Measurements from ENCODE around the gene HIBCH.
A peak's percentile ranks its signal among the peaks of the same experiment; 100 is the strongest.
"Not testable (repeated sequence)": the region's sequence is repeated elsewhere in the genome, so short reads cannot be mapped to it uniquely, and the experiment has no call there.

The HIBCH gene, protein sequence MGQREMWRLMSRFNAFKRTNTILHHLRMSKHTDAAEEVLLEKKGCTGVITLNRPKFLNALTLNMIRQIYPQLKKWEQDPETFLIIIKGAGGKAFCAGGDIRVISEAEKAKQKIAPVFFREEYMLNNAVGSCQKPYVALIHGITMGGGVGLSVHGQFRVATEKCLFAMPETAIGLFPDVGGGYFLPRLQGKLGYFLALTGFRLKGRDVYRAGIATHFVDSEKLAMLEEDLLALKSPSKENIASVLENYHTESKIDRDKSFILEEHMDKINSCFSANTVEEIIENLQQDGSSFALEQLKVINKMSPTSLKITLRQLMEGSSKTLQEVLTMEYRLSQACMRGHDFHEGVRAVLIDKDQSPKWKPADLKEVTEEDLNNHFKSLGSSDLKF

DNA sequence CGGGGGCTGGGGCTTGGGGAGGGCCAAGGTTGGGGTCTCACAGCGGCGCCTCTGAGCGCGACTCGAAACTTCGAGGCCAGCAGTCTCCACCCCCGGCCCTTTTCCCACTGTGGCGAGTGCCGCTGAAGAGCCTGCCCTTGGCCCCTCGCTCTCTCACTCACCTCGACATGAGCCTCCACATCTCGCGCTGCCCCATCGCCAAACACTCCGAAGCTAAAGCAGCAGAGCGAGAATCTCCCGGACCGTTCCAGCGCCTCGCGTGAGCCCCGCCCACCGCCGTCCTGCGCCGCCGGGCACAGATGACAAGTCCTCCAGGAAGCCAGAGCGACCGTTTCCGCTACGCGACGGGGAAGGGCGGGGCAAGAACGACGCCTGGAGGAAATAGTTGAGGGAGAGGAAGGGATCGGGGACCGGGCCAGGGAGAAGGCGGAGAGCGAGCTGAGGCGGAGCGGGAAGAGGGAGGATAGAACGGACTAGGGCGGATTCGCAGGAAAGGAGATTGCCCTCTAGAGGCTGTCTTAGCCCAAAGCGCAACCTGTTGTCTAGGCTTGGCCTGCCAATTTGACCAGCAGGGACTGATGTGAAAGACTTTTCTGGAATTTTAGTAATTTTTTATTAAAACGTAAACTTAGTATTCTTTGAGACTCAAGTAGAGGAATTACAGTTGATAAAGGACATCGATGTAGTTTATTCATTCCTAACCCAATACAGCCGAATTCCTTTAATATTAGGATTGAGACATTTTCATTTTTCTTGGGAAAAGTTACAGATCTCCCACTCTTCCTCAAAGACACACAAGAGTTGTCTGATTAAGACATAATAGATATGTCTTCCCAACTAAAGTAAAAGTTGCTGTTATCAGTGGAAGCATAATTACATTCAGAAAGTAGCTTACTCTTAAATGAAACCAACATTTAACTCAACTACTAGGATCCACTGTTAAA, at the start of gene HIBCH:
TSS of gene HIBCH (minus strand) at position 272 of the 944 bp plus-strand sequence. CDS start at position 196, 76 bp downstream.
- DNase-seq = peak; percentile 76

DNA sequence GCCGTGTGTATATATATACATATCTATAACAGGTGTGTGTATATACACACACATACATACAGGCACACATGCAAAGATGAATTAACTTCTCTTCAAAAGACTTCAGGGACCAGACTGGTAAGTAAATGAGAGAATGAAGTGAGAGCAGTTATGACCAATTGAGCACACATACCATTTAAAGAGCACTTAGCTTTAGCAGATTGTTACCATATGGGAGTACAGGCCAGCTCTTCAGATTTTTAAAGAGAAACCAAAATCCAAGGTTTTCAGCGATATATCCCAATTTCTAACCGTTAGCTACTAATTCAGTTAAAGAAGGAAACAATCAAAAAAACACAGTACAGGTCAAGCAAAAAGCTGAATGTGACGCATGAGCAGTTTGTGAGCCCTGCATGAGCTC, 47.5 kb upstream of the HIBCH start:
- no peak for DNase-seq

GRCh38 chr2:190366248-190366753, 46.7 kb upstream of the HIBCH start:
- no peak for DNase-seq

GRCh38 chr2:190365499-190366204, 46.0 kb upstream of the HIBCH start:
- no peak for DNase-seq

DNA sequence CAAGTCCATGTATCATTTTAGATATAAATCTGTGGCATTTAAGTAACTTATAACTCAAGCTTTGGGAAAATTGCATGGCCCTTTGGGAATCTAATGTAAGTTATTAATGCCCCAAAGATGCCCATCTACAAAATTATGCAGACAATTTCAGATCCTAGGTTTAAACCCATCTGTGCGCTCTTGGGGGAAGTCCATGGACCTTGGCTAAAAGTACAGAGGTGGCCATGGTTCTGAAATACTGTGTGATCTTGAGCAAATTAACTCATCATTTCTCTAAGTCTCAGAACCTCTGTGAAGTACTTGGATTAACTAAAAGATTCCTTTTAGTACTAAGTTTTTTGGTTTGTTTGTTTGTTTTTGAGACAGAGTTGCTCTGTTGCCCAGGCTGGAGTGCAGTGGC, 43.3 kb upstream of the HIBCH start:
- DNase-seq = no peak

- DNase-seq = no peak
These were observed 41.9 kb upstream of the HIBCH start for GRCh38 chr2:190361572-190361971.

- no peak for DNase-seq
These were observed 41.3 kb upstream of the HIBCH start for GRCh38 chr2:190360965-190361364.

DNA sequence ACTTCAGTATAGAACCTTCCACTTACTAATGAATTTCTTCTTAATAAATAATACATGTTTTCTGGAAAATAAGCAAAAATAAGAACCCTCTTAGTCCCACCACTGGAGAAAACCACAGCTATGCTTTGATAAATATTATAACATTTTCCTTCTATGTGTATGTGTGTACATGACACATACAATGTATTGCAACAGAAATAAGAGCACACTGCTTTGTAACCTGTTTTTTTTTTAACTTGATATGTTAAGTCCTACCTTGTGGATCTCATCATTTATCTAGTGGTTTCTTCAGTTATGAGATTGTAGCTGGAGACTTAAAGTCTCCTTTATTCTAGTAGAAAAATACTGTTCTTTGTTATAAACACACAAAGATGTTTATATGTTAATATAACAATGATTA, 40.9 kb upstream of the HIBCH start:
- no peak for DNase-seq

DNA sequence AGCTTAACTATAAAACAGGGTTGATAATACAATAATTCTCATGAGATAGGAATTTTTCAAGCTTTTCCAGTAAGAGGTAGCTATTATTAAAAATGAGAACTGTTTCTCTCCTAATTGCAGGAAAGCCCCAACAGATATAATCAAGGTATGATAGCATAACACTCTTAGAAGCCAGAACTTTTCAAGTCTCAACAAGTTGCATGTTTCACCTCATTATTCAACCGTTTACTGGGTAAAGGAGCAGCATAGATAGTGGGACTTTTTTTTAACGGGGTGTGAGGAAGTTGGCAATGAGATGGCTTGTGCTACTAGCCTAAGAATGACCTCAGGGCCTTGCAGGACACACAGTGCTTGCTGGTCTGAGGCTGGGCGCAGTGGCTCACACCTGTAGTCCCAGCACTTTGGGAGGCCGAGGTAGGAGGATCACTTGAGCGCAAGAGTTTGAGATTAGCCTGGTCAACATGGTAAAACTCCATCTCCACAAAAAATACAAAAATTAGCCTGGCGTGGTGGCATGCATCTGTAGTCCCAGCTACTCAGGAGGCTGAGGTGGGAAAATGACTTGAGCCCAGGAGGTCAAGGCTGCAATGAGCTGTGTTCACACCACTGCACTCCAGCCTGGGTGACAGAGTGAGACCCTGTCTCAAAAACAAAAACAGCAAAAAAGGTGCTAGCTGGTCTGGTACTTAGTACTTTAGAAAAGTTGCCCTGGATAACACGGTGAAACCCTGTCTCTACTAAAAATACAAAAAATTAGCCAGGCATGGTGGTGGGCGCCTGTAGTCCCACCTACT, 39.2 kb upstream of the HIBCH start:
- DNase-seq = not testable (repeated sequence)

DNA sequence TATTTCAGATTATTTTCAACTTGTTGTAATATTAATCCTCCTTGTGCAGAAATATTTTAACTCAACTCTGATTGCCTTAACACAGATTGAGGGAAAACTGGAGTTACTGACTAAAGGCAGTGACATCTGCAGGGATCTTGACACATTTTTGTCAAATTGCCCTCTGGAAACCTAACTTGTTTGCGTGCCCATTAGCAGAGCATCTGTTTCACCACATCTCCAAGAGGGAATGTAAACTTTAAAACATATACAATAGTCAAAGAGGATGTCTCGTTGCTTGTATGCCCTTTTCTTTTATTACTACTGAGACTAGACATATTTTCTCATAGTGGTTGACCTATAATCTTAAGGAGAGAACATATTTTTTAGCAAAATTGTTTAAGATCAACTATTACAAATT, 38.0 kb upstream of the HIBCH start:
- DNase-seq = no peak

DNA sequence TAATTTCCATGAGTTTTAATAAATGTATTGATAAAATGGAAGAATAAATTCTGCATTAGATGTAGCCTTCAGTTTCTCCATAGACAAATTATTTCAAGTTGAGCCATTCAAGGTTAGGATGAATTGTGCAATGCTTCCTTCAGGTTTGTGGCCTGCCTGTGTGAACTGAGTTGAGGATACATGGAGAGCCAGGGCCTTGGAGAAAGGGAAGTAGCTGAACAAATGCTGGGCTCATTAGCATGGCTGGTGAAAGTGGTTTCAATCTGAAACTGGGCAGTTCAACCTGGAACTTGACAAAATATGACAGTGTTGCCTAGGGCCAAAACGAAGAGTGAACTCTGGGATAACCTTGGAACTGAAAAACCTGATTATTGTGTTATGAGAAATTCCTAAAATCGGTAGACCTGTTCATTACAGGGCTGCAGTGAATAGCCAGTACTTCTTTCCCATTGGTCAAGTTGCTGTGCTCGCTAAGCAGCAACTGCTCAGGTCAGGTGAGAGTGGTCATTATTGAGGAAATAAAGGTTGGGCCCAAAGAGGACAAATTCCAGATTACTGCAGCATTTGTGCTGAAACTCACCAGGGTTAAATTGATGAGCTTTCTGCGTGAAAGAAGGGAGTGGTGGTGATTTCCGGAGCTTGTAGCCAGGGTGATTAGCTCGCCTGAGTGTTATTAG, 36.5 kb upstream of the HIBCH start:
- DNase-seq = no peak

DNA sequence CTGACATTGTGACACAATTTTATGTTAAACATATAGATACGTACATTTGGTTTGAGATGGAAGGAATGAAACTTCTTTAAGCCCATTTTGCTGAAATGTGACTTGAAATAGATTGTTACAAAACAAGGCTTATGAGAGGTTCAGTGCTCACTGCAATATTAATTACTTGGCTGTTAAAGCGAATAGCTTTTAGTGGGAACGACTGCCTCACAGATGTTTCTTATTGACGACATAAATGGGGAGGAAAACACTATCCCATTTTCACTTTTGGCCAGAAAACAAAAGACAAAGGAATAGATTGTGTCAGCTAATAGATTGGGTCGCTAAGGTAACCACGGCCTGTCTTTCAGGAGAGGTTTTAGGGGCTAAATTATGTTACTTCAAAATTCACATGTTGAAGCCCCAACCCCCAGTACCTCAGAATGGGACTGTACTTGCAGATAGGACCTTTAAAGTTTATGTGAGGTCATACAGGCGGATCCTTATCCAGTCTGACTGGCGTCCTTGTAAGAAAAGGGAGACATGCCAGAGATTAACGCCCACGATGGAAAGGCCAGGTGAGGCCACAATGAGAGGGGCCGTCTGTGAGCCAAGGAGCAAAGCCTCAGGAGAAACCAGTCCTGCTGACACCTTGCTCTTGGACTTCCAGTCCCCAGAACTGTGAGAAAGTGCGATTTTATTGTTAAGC, 34.5 kb upstream of the HIBCH start:
- no peak for DNase-seq

DNA sequence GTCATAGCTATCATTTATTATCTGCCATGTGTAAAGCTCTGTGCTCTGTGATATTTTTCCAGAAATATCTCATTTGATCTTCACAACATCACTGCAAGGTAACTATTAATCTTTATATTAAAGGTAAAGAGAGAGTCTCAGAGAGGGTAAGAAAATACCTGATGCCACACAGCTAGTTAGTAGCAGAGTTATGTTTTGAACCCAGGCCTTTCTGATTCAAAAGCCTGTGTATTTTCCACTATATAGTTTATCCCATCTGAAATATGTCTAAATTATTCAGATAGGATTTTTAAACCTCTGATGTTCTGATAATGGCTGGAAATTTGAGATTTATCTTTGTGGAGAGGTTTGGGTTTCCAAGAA, 33.9 kb upstream of the HIBCH start:
- DNase-seq = no peak

DNA sequence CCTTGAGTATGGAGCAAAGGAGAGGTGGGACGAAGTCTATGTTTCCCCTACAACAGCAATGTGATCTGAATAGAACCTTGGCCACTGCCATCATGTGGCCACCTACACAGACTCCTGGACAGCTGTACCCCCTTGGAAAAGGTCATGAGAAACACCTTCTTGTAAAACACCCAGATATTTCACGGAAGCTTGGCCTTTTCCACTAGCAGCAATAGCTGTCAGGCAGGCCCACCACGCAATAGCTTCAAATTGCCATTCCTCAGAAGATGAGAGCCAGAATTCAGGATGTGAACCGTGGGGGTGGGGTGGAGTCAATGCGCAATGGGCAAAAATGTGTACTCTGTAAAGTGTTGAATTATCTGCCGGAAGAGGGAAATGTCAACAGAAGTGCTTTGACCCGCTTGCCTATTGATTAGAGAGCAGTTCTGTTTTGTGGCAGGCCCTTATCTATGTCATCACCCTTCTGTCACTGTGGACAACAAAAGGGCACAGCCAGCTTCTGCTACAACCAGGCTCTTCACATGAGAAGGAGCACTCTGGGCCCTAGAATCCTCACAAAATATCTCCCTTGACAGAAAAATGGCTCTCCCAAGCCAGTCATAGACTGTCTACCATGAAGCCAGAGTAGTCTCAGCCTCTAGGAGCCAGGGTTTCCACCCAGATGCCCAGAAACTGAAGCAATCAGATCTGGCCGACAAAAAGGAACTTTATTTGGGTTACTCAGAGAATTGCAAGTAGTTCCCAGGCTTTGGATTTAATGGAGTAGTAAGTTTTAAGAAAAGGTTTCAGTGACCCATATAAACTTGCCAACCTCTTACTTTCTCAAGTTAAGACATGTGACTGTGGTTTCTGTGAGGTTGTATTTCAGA, 33.3 kb upstream of the HIBCH start:
- no peak for DNase-seq

- no peak for DNase-seq
These were observed 32.3 kb upstream of the HIBCH start for GRCh38 chr2:190351955-190352354.

DNA sequence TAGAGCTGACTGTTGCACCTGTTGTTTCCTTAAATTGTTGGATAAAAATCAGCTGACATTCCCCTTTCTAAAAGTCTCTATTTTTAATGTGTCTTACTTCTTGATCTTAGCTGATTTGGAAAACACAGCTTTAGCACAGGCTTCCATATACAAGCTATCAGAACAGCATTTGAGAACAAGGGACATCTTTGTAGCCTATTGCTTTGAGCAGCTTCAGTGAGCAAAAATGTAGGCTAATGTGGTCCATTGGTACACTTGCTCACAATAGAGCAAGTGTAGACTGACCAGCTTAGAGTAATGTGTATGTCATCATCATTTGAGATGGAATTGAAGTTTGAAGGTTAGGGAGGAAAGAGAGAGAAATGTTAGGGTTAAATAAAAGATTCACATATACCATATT, 30.7 kb upstream of the HIBCH start:
- no peak for DNase-seq

DNA sequence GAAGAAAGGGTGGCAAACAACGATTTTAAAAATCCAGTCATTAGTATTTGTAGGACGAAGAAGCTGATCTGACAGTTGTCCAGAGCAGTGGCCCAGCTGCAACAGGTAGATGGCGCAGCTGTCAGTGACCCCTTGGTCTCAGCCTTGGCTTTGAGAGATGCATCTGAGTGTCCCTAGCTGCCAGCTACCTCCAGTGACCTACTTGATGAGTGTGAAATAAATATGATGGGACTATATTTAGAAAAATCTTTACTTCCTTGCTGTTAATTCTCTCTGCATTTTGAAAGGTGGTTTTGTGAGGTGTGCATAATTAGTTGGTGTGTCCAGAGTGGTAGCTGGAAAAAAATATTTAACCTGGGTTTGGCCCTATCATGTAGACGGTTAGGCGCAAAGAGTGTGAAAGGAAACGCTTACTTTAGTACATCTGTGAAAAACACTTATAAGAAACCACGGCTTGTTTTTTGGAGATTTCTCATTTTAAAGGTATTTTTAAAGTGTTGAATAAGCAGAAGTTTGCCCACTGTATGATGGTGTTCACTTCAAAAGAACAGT, 24.7 kb upstream of the HIBCH start:
- DNase-seq = no peak

- DNase-seq = peak; percentile 28
These were observed 24.1 kb upstream of the HIBCH start, which contains the start of gene INPP1 for GRCh38 chr2:190343536-190344275. Gene INPP1 (plus strand): TSS chr2:190343589. CDS start chr2:190360103, 16,514 bp downstream.

DNA sequence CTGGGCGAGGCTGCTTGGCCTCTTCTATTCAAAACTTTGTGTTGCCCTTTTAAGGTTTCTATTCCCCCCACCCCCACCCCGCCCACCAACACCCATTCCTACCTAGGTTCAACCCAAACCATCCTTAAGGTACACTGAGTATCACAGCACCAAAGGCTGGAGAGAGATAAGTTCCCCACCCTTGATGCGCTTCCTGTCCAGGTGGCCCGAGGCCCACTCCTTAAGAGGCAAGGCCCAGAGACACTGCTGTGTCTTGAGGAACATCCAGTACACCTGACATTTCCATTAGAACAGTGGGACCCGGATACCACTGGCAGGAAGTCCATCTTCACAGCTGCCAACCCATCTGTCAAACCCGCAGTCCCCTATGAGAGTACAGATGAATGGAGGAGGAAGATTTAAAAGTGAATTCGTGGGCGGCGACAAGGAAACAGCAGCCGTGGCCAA, 23.5 kb upstream of the HIBCH start:
- no peak for DNase-seq

Data from activated CD4-positive, alpha-beta T cell treated with anti-CD3 and anti-CD28 coated beads, Interleukin-2, amount 50 U/mL, for 1 hour (primary cell).